ENCODE data around the gene S100A1.
"Not testable (repeated sequence)": the region's sequence is repeated elsewhere in the genome, so short reads cannot be mapped to it uniquely, and the experiment has no call there.

Gene S100A1

GRCh38 chr1:153655333-153655732 is 27.1 kb downstream of the S100A1 start:
- H3K27me3 ChIP-seq (ENCODE audit: insufficient read depth, low read length): no peaks in the 10 kb centered on the region

DNA sequence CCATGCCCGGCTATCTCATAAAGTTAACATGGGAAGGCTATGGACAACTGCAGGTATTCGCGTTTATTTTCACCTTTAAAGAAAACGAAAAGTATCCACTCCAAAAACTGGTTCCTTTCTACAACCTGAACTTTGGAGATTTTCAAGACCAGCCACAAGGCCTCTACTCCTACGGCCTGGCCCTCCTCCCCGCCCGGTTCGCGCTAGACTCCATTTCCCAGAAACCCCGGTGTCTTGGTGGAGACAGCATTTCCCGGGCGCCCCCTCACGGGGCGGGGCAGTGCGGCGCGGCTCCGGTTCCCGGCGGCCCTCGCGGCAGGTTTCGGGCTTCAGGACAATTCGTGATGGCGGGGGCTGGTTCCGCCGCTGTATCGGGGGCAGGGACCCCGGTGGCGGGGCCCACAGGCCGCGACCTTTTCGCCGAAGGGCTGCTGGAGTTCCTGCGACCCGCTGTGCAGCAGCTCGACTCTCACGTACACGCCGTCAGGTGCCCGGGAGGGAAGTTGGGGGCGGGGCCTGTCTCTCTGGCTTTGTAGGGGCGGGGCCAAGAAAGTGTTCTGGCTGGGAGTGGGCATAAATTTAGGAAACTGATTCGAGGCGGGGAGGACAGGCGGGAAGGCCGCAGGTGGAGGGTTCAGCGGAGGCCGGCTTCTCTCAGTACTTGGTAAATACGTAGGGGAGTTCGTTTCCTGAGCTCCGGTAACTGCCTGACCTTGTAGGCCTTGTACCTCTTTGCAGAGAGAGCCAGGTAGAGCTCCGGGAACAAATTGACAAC is 30.4 kb downstream of the S100A1 start, which contains the start of gene SNAPIN:
Gene SNAPIN, plus strand, starts transcription at position 304 of the 775 bp plus-strand sequence. Its CDS starts 41 bp downstream, at position 345.
- Histone ChIP-seq H3K79me2 (ENCODE audit: control insufficient read depth, insufficient read depth, low read length, unreplicated experiment) (peaks cover 14% of the 10 kb centered on the region), H3K27ac (ENCODE audit: low read depth, low read length) (peak within 1 kb of the TSS; percentile 50), H3K36me3 (ENCODE audit: insufficient read depth, low read length) (peaks cover 11% of the 10 kb centered on the region; the same call in 1 of the 2 replicates), H3K27me3 (ENCODE audit: insufficient read depth, low read length) (no peaks in the 10 kb centered on the region), H3K4me1 (ENCODE audit: control insufficient read depth, insufficient read depth, low read length, unreplicated experiment) (peaks cover 16% of the 10 kb centered on the region), H2AFZ (ENCODE audit: low read length, unreplicated experiment) (peak within 1 kb of the TSS; percentile 72), H3K4me3 (ENCODE audit: low read depth, low read length) (peak within 1 kb of the TSS; percentile 85)

More at GRCh38 chr1:153655333-153655732, 27.1 kb downstream of the S100A1 start:
- H3K4me3 ChIP-seq (ENCODE audit: low read depth, low read length): no peak overlapping the region
- no peak overlapping the region for H3K27ac ChIP-seq (ENCODE audit: low read depth, low read length)
- no peak overlapping the region for H2AFZ ChIP-seq (ENCODE audit: low read length, unreplicated experiment)
- H3K36me3 ChIP-seq (ENCODE audit: insufficient read depth, low read length): no peaks in the 10 kb centered on the region
- H3K4me1 ChIP-seq (ENCODE audit: control insufficient read depth, insufficient read depth, low read length, unreplicated experiment): peaks cover 14% of the 10 kb centered on the region
- peaks cover 14% of the 10 kb centered on the region for H3K79me2 ChIP-seq (ENCODE audit: control insufficient read depth, insufficient read depth, low read length, unreplicated experiment)

- peak overlapping the region; percentile 85 for H3K4me3 ChIP-seq (ENCODE audit: low read depth, low read length)
- no peak overlapping the region for H3K27ac ChIP-seq (ENCODE audit: low read depth, low read length)
- peaks cover 16% of the 10 kb centered on the region; the same call in 1 of the 2 replicates for H3K36me3 ChIP-seq (ENCODE audit: insufficient read depth, low read length)
- H2AFZ ChIP-seq (ENCODE audit: low read length, unreplicated experiment): peak overlapping the region; percentile 61
- peaks cover 14% of the 10 kb centered on the region for H3K79me2 ChIP-seq (ENCODE audit: control insufficient read depth, insufficient read depth, low read length, unreplicated experiment)
- no peaks in the 10 kb centered on the region for H3K27me3 ChIP-seq (ENCODE audit: insufficient read depth, low read length)
- peaks cover 21% of the 10 kb centered on the region for H3K4me1 ChIP-seq (ENCODE audit: control insufficient read depth, insufficient read depth, low read length, unreplicated experiment)
Observed at GRCh38 chr1:153659175-153659534, 30.9 kb downstream of the S100A1 start.

GRCh38 chr1:153659656-153660055 is 31.4 kb downstream of the S100A1 start:
- H3K4me1 ChIP-seq (ENCODE audit: control insufficient read depth, insufficient read depth, low read length, unreplicated experiment): peaks cover 22% of the 10 kb centered on the region
- no peaks in the 10 kb centered on the region for H3K27me3 ChIP-seq (ENCODE audit: insufficient read depth, low read length)
- H3K27ac ChIP-seq (ENCODE audit: low read depth, low read length): no peak overlapping the region
- no peak overlapping the region for H2AFZ ChIP-seq (ENCODE audit: low read length, unreplicated experiment)
- peaks cover 14% of the 10 kb centered on the region for H3K79me2 ChIP-seq (ENCODE audit: control insufficient read depth, insufficient read depth, low read length, unreplicated experiment)
- peaks cover 17% of the 10 kb centered on the region; the same call in 1 of the 2 replicates for H3K36me3 ChIP-seq (ENCODE audit: insufficient read depth, low read length)
- peak overlapping the region; percentile 85 for H3K4me3 ChIP-seq (ENCODE audit: low read depth, low read length)

DNA sequence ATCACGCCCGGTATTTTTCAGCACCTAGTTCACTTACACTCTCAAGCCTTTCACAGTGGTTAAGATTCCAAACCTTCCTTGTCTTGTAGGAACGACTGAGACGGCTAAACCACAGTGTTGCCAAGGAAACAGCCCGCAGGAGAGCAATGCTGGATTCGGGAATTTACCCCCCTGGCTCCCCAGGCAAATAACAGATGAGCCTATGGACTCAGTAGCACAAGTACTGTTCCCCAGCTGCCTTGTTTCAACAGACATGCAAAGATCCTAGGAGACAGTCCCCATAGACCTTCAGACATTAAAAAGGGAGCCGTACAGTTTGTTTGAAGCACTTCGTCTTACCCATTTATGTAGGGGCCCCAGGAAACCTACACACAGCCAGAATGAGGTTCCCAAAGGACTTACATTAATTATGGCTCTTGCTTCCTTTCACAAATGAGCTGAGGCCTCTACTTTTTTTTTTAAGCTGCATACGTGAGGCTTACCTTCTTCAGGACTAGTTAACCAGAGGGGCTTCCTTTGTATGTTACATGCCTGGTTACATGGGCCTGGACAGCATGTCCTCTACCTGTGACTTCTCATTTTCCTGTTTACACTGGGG is 33.0 kb downstream of the S100A1 start:
- H3K27ac ChIP-seq (ENCODE audit: low read depth, low read length): no peak overlapping the region
- no peak overlapping the region for H2AFZ ChIP-seq (ENCODE audit: low read length, unreplicated experiment)
- peaks cover 22% of the 10 kb centered on the region for H3K4me1 ChIP-seq (ENCODE audit: control insufficient read depth, insufficient read depth, low read length, unreplicated experiment)
- no peak overlapping the region for H3K4me3 ChIP-seq (ENCODE audit: low read depth, low read length)
- no peaks in the 10 kb centered on the region for H3K27me3 ChIP-seq (ENCODE audit: insufficient read depth, low read length)
- peaks cover 28% of the 10 kb centered on the region for H3K36me3 ChIP-seq (ENCODE audit: insufficient read depth, low read length)
- peaks cover 14% of the 10 kb centered on the region for H3K79me2 ChIP-seq (ENCODE audit: control insufficient read depth, insufficient read depth, low read length, unreplicated experiment)

DNA sequence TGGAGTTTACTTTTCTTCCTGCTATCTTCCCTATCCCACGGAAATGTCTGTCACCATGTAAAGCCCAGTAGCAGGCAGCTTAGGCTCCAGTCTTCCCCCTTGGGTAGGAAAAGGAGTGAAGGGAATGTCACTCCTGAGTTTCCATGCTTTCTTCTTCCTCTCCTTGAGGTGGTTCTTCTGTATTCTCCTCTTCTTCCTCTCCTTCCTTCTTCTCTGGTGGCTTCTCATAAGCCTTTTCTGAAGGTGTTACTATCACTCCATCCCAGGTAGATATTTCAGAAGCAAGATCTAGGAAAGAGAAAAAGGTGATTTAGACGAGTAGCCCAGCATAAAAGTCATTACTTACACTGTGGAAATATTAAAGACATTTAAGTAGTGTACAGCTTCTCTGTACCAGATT is 34.0 kb downstream of the S100A1 start:
- Histone ChIP-seq H3K79me2 (ENCODE audit: control insufficient read depth, insufficient read depth, low read length, unreplicated experiment) (peaks cover 14% of the 10 kb centered on the region), H2AFZ (ENCODE audit: low read length, unreplicated experiment) (no peak overlapping the region), H3K27me3 (ENCODE audit: insufficient read depth, low read length) (no peaks in the 10 kb centered on the region), H3K4me3 (ENCODE audit: low read depth, low read length) (no peak overlapping the region), H3K4me1 (ENCODE audit: control insufficient read depth, insufficient read depth, low read length, unreplicated experiment) (peaks cover 22% of the 10 kb centered on the region), H3K27ac (ENCODE audit: low read depth, low read length) (peak overlapping the region; percentile 14; the same call in 1 of the 2 replicates), H3K36me3 (ENCODE audit: insufficient read depth, low read length) (peaks cover 28% of the 10 kb centered on the region)

- peaks cover 34% of the 10 kb centered on the region for H3K36me3 ChIP-seq (ENCODE audit: insufficient read depth, low read length)
- no peak overlapping the region for H3K4me3 ChIP-seq (ENCODE audit: low read depth, low read length)
- peaks cover 19% of the 10 kb centered on the region for H3K79me2 ChIP-seq (ENCODE audit: control insufficient read depth, insufficient read depth, low read length, unreplicated experiment)
- no peak overlapping the region for H2AFZ ChIP-seq (ENCODE audit: low read length, unreplicated experiment)
- H3K27me3 ChIP-seq (ENCODE audit: insufficient read depth, low read length): no peaks in the 10 kb centered on the region
- H3K27ac ChIP-seq (ENCODE audit: low read depth, low read length): peak overlapping the region; percentile 72
- H3K4me1 ChIP-seq (ENCODE audit: control insufficient read depth, insufficient read depth, low read length, unreplicated experiment): peaks cover 22% of the 10 kb centered on the region
Observed at GRCh38 chr1:153663211-153663610, 35.0 kb downstream of the S100A1 start.

GRCh38 chr1:153667439-153667838 is 39.2 kb downstream of the S100A1 start:
- H3K27ac ChIP-seq (ENCODE audit: low read depth, low read length): no peak overlapping the region
- H3K27me3 ChIP-seq (ENCODE audit: insufficient read depth, low read length): no peaks in the 10 kb centered on the region
- H3K79me2 ChIP-seq (ENCODE audit: control insufficient read depth, insufficient read depth, low read length, unreplicated experiment): peaks cover 31% of the 10 kb centered on the region
- H3K36me3 ChIP-seq (ENCODE audit: insufficient read depth, low read length): peaks cover 42% of the 10 kb centered on the region
- H3K4me3 ChIP-seq (ENCODE audit: low read depth, low read length): no peak overlapping the region
- H2AFZ ChIP-seq (ENCODE audit: low read length, unreplicated experiment): no peak overlapping the region
- H3K4me1 ChIP-seq (ENCODE audit: control insufficient read depth, insufficient read depth, low read length, unreplicated experiment): peaks cover 23% of the 10 kb centered on the region

DNA sequence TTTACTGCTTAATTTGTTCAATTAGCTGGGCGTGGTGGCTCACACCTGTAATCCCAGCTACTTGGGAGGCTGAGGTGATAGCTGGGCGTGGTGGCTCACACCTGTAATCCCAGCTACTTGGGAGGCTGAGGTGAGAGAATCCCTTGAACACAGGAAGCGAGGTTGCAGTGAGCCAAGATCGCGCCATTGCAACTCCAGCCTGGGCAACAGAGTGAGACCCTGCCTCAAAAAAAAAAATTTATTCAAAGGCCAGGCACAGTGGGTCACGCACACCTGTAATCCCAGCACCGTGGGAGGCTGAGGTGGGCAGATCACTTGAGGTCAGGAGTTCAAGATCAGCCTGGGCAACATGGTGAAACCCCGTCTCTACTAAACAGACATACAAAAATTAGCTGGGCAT is 40.4 kb downstream of the S100A1 start:
- H3K36me3 ChIP-seq (ENCODE audit: insufficient read depth, low read length): peaks cover 35% of the 10 kb centered on the region
- peaks cover 31% of the 10 kb centered on the region for H3K79me2 ChIP-seq (ENCODE audit: control insufficient read depth, insufficient read depth, low read length, unreplicated experiment)
- H3K27me3 ChIP-seq (ENCODE audit: insufficient read depth, low read length); H3K27ac ChIP-seq (ENCODE audit: low read depth, low read length); H2AFZ ChIP-seq (ENCODE audit: low read length, unreplicated experiment); H3K4me3 ChIP-seq (ENCODE audit: low read depth, low read length): not testable (repeated sequence)
- peaks cover 14% of the 10 kb centered on the region for H3K4me1 ChIP-seq (ENCODE audit: control insufficient read depth, insufficient read depth, low read length, unreplicated experiment)

DNA sequence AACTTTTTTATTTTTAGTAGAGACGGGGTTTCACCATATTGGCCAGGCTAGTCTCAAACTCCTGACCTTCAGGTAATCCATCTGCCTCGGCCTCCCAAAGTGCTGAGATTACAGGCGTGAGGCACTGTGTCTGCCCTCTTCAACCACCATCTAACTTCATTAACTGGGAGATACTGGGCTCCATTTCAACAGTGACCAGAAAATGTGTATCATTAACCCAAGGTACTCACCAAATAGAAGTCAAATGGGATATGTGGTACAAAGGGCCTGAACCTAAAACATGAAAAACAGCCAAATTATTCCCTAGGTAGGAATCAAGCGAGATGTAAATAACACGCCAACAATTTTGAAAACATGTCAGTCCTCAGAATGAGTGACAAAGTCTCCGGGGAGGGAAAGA is 41.4 kb downstream of the S100A1 start:
- H2AFZ ChIP-seq (ENCODE audit: low read length, unreplicated experiment): no peak overlapping the region
- H3K4me3 ChIP-seq (ENCODE audit: low read depth, low read length): peak overlapping the region; percentile 94
- H3K27me3 ChIP-seq (ENCODE audit: insufficient read depth, low read length): no peaks in the 10 kb centered on the region
- peaks cover 31% of the 10 kb centered on the region for H3K79me2 ChIP-seq (ENCODE audit: control insufficient read depth, insufficient read depth, low read length, unreplicated experiment)
- peaks cover 29% of the 10 kb centered on the region for H3K36me3 ChIP-seq (ENCODE audit: insufficient read depth, low read length)
- H3K4me1 ChIP-seq (ENCODE audit: control insufficient read depth, insufficient read depth, low read length, unreplicated experiment): peaks cover 8% of the 10 kb centered on the region
- H3K27ac ChIP-seq (ENCODE audit: low read depth, low read length): no peak overlapping the region

Data from ACC112 (cell line).